Activated naive CD4-positive, alpha-beta T cell (primary cell): ENCODE results near the gene CLASP1.
"Not testable (repeated sequence)": the region's sequence is repeated elsewhere in the genome, so short reads cannot be mapped to it uniquely, and the experiment has no call there.

Experiments used
- DNase-seq, 4 experiments: peaks; one replicate each; lab custom pipeline; 2025; lab: John Stamatoyannopoulos, UW

Gene CLASP1

DNA sequence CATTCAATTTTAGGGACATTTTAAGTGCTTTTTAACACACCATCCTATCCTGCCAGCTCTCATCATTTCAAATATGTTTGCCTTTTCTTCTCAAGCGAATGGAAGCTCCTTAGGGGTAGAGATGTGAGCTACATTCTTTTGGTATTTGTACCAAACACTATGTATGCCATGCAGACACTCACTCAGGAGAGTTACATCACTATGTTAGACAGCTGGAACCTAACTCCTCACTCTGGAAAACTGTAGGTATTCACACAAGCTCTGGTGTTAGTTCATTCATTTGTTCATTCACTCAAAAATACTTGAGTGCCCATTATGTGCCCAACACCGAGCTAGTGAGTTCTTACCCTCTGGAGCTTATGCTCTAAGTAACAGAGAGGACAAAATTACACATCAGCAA is 144.9 kb downstream of the CLASP1 start:
- DNase-seq: no peak

DNA sequence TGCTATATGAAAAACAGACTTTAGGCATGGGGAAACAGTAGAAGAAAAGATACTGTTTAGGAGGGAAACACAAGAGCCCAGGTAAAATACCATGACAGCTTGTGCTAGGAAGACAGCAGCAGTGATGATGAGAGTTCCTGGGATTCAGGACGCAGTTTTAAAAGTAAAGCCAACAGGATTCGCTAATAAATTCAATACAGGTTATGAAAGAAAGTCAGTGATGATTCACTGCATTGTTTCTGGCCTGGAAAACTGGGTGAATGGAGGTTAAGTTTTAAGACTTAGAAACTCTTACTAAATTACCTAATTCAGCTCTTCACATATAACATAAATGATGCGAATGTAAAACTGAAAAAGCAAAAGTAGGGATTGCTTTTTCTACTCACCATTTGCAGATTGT is 146.5 kb downstream of the CLASP1 start:
- DNase-seq: no peak

DNA sequence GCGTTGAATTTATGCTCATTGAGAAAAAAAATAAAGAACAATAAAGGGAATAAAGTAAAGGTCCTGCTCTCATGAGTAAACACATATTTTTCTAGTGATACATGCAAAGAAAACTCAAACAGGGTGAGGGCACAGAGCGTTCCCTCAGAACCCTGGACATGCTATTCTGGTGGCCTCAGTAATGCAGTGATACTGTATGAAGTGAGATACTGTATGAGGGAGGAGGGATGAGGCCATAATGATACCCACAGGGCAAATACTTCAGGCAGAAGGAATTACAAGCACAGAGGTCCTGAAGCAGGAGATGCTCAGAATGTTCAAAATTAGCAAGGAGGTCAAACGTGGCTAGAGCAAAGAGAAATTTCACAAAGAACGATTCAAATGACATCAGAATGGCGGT is 147.0 kb downstream of the CLASP1 start:
- no peak for DNase-seq

DNA sequence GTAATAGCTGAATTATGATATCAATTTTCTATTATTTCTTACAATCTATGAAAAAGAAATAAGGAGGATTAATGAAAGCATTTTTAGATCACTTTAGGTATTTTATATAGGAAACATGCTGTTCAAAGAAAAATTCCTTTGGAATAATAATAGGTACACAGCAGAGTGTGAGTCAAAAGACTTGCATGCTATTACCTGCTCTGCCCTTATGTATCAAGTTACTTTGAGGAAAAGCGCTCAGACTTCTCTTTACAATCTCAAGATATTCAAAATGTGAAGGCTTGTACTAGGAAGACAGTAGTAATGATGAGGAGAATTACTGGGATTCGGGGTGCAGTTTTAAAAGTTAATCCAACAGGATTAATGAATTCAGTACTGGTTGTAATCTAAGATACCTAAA is 147.7 kb downstream of the CLASP1 start:
- DNase-seq: no peak

DNA sequence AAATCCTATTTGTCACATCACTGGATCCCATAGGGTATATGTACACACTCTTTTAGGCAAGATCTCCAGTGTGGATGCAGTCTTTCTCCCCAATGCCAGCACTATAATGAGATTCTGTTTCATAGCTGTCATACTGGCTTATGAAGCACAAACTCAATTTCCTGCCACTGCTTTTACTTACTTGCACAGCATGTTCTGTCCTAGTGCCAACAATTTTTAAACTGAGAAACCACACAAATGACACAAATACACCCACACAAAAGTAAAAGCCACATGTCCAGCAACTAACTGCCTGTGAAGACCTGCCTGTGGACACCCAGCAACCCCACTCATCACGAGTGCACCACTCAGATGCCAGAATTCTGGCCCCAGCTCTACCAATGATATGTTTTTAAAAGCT is 148.2 kb downstream of the CLASP1 start:
- no peak for DNase-seq

DNA sequence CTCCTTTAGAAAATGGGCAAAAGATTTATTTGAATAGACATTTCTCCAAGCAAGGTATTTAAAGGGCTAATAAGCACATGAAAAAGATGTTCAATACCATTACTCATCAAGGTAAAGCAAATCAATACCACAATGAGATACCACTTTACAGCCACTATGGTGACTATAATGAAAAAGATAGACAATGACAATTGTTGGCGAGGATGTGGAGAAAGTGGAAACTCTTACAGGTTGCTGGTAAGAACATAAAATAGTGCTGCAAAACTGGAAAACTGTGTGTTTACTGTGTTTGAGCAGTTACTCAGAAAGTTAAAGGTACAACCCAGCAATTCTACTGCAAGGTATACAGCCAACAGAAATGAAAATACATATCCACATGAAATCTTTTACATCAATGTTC is 150.5 kb downstream of the CLASP1 start:
- no peak for DNase-seq

DNA sequence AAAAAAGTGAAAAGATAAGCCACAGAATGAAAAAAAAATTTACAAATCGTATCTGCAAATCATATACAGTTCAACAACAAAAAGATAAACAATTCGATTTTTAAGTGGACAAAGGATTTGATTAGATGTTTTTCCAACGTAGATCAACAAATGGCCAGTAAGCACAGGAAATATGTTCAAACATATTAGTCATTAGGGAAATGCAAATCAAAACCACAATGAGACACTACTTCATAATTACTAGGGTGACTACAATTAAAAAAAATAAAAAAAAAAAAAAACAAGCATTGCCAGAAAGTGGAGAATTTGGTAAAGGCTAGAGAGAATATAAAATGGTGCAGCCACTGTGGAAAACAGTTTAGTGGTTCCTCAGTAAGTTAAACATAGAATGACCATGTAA is 156.9 kb downstream of the CLASP1 start:
- no peak for DNase-seq

DNA sequence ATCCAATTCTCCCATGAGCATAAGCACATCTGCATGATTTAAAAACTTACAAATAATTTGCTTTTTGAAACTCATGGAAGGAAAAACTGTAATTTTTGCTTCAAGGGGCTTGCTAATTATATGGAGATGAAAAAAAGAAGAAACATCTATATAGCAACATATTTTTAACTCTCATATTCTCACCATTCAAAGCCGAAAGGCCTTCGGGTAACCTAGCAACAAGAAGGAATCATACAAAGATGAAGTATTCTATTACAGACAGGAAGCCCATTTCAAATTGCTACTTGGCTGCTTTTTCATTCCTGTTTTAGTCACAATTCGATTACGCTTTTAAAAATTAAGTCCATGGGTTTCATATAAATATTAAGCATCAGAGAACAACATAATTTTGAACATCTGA is 157.7 kb downstream of the CLASP1 start:
- DNase-seq: no peak

DNA sequence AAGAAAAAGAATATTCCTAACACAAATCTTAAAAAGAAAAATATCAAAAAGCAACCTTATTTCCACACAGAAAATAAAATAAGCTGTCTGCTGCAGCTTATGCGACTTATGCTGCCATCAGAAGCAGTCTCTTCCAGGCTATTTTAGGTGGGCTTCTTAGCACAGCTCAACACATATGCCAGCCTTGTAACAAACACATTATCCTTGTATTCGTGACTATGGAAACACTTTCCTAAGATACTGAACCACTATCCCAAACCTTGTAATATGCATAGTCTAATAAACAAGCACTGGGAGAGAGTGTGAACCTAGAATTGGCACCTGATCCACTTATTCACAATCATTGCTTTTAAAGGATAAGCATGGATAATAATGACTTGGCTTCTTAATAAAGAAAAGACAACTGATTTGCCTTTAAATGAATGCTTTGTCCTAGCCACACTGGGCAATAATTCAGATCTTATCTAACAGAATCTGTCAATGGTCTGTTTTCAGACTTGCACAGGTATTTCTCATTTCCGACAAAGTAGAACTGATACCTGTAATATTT is 158.6 kb downstream of the CLASP1 start:
- DNase-seq: no peak

DNA sequence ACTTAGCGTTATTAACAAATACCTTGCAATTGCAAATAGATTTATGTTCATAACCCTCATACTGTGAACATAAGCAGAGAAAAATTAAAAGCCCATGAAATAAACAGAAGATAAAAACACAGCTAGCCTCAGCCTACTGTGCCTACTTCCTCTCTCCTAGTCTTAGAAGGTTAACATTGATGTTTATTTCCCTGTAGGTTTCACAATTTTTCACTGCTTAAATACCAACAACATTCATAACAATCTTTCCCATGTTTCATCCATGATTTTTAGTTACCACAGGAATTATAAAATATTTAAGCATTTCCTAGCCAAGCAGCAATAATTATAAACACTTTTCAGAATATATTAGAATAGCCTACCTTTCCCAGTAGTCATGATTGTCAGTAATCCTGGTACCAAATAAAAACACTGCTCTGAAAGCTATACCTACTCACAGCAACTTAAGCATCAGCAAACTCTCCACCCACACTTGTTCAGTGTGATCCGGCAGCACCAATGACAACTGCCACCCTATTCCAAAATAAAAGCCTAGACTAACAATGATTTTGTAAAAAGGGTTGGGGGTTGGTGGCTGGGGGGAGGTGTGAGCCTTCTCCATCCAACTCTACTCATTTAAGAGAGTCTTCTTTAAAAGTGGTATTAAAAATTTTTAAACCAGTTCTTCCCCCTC is 159.2 kb downstream of the CLASP1 start:
- DNase-seq: no peak

DNA sequence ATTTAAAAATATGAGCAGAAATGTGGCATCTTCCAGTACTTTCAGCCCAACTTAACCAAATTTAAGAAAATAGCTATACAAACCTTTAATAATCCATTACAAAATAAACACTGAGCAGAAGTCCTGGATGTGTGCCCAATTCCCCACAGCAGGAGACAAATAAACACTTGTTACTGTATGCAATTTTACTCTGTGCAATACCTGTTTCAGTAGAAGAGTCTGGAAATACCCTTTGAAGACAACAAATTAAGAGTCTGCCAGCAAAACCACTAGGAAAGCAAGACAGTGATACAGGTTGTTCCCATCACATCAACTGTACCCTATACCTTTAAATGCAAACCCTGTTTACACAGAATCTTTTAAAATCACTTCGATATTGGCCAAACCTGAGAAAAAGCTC is 160.0 kb downstream of the CLASP1 start:
- no peak for DNase-seq

DNA sequence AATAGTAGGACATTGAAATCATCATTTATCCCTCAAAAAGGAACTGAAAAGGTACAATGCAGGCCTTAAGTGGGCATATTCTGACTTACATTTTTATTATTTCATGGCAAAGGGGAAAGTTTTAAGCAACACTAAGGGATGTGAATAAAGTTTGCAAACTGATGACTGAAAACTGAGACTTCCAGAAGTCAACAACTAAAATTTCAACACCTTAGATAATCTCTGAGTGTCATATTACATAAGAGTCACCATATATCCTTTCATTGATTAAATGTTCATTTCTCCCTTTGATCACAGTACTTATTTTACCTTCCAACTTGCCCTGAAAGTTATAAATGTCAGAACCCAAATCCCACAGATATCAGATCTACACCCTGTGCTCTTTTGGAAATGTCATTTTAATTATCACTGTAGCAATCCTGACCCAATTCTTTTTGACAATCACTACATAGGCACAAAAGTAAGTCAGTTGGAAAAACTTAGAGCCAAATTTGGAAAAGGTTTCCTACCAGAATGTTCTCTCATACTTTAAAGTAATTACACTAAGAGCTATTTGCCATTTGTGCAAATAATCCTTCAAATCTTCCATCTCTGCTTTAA is 163.0 kb downstream of the CLASP1 start:
- no peak for DNase-seq

DNA sequence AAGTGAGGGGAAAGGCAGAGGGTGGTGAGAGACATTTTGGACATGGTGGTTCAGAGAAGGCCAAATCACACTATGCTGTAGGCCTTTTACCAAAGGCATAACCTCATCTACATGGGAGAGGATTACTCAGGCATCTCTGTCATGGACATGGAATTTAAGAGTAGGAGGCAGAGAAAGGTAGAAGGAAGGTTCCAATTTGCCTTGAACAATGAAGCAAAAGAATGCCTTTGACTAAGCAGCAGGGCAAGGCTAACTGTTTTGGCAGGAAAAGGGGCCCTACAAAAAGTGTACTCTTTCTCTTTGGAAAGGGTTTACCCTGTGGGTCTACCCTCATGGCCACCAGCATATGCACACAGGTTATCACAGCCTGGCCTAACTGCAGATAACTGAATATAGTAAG is 164.2 kb downstream of the CLASP1 start:
- DNase-seq: no peak

DNA sequence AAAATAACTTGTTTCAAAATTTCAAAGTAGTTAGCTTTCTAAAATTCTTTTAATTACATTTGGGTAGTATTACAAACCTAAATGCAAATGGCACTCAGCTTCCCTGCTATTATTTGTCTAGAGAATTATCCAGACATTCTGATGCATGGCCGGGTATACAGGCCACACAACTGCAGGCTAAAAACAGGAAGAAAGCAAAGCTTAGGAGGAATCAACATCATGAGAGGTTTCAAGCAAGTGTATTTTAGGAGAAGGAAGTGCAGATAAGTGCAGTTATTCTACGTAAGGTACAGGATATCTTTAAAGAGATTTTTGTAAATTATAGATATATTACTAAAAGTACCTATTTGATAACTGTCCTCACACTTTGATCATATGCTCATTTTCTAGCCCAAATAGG is 165.4 kb downstream of the CLASP1 start:
- no peak for DNase-seq

DNA sequence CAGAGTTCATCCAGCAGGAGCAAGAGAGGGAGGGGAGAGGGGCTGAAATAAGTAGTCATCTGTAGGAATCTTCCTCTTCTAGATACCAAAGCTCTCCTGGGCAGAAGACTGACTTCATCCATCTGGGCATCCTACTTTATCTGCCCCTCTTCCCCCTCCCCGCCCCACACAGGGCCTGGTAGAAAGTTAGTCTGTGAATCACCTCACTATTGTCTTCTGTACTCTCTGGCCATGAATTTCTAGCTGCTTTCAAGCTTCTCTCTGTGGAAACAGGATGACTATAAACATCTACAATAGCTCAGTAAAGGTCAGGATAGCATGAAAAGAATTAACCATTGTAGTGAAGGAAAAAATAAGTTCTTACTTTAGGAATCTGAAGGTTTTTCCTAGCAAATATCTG is 166.2 kb downstream of the CLASP1 start:
- no peak for DNase-seq

DNA sequence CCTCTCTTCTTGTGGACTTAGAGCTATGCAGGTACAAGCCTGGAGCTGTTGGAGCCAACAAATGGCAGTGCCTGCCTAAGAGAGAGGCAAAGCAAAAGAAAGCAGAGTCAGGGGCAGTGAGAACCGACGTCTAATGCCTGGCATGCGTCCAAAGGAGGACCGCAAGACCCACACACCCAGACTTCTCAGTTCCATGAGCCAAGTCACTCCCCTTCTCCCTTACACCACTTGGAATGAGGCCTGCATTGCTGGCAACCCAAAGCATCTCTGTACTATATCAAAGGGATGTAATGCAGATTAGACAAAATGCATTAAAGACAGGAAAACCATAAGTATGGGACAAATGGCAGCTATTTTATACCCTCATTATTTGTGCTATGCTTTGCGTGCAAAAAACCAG is 168.4 kb downstream of the CLASP1 start:
- no peak for DNase-seq

DNA sequence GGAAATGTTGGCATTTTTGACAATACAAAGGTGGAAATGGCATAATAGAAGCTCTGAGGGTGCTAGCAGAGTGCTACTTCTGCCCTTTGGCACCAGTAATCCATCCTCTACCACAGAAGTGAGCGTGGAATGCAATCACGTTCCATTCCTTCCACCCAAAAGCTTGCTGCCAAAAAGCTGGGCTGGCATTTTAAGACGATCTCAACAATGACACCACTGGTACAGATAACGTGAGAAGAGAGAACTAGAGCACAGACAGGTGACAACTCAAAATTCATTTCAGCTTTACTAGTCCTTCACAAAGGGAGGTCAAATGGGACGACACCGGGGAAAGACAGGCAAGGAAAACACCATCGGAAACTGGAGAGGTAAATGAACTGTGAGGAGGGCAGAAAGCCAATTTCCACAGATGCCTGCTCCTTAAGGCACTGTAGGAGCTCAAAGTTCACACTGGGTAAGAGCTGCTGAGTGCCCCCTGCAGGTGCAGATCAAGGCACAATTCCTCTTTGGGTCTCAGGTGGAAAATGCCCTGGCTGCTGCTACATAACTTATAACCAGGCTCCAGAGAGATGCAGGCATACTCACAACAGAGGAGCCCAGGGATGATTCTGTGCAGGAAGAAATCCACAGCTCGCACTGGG is 169.3 kb downstream of the CLASP1 start:
- no peak for DNase-seq

DNA sequence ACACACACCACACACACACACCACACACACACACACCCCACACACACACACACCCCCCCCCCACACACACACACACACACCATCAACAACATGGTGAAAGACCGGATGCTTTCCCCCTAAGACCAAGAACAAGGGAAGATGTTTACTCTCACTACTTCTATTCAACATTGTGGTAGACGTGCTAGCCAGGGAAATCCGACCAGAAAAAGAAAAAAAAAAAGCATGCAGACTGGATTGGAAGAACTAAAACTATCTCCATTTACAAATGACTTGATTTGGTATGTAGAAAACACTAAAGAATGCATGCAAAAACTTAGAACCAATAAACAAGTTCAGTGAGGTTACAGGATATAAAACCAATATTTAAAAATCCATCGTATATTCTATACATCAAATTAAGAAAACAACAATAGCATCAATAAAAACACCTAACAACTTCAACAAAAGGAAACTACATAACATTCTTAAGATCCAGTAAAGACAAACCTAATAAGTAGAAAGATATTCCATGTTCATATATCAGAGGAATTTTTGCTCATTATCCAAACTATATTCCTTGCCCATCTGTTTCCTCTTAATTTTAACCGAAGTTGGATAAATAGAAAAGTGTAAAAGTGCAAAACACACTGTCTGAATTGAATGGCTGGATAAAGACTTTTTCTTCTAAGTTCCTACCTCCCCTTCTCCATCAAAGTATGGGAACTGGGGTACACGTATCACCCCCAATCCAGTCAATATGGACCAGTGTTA is 170.1 kb downstream of the CLASP1 start:
- DNase-seq: no peak

DNA sequence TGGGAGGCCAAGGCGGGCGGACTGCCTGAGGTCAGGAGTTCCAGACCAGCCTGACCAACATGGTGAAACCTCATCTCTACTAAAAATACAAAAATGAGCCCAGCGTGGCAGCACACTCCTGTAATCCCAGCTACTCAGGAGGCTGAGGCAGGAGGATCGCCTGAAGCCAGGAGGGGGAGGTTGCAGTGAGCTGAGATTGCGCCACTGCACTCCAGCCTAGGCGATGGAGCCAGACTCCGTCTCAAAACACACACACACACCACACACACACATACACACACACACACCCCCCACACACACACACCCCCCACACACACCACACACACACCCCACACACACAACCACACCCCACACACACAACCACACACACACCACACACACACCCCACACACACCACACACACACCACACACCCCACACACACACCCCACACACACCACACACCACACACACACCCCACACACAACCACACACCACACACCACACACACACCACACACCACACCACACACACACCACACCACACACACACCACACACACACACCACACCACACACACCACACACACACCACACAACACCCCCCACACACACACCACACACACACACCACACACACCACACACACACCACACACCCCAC is 170.8 kb downstream of the CLASP1 start:
- DNase-seq: not testable (repeated sequence)

DNA sequence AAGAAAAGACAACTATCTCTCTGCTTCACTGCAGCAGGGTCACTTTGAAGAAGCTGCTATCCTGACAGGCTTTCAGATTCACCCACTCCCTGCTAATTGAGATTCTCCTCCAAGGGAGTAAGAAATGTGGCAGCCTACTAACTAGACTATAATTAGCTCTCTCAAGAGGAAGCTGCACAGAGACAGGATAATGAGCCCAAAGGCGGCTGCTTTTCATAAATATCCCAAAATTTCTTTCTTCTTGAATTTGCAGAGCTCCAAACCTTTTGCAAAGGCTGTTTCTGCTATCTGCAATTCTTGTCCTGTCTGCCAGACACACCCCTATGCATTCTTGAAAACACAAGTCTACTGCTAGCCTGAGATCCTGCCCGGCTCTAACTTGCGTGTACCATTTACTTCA is 172.6 kb downstream of the CLASP1 start:
- DNase-seq: no peak

DNA sequence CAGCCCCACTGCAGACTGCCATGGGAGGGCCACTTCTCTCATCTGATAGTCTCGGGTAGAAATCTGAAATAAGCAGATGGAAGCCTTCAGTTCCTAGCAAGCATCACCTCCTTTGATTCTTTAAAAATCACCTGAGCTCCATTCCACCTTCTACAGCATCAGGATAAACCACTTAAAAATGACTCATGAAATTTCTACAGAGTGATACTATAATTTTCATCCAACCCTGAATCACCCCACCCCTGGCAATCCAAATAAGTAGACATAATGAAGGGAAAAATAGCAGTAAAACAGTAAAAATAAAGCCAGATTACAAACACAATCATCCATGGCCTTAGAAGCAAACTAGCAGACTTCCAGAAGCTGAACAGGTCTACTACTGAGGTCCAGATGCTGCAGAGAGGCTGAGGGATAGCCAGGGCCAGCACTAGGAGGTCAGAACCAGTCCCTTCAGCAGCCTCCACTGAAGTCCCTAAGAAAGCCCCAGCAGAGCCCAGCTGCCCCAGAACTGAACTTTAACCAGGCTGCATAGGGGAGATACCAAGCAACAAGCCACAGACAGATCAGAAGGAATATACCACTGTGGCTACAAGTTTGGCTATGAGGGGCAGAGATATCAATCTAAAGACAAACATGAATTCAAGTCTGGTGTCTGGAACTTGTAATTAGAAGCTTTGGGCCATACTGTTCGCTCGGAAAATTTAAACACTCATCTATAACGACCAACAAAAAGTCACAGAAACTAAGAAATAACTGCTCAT is 173.3 kb downstream of the CLASP1 start:
- DNase-seq: no peak
